NCI-H345 treated with DMSO at 0.1 percent for 48 hours (cell line): ENCODE results near the gene DNAJC17.

ENCODE experiments used
- DNase-seq: peaks from one replicate; lab custom pipeline; 2025; ENCODE audit not compliant: unreplicated experiment; lab: John Stamatoyannopoulos, UW

Gene DNAJC17

GRCh38 chr15:40768521-40769273, 38.6 kb downstream of the DNAJC17 start:
- no peak for DNase-seq

- no peak for DNase-seq
Measured at GRCh38 chr15:40767838-40768500, 39.3 kb downstream of the DNAJC17 start.

GRCh38 chr15:40766906-40767837, 40.1 kb downstream of the DNAJC17 start:
- DNase-seq = no peak

- DNase-seq = no peak
Measured at GRCh38 chr15:40766194-40766815, 41.0 kb downstream of the DNAJC17 start.

GRCh38 chr15:40764629-40765103, 42.6 kb downstream of the DNAJC17 start:
- no peak for DNase-seq

- no peak for DNase-seq
Measured at GRCh38 chr15:40763801-40764628, 43.3 kb downstream of the DNAJC17 start, which contains the start of gene GCHFR. Gene GCHFR (plus strand): TSS chr15:40764068. CDS start chr15:40764181, 113 bp downstream.

GRCh38 chr15:40762919-40763800, 44.1 kb downstream of the DNAJC17 start:
- peak; percentile 27 for DNase-seq

- no peak for DNase-seq
Measured at GRCh38 chr15:40759961-40760360, 47.3 kb downstream of the DNAJC17 start.

- DNase-seq = peak; percentile 12
Measured at GRCh38 chr15:40756938-40757337, 50.3 kb downstream of the DNAJC17 start.

GRCh38 chr15:40755812-40756208, 51.5 kb downstream of the DNAJC17 start:
- DNase-seq = peak; percentile 15

GRCh38 chr15:40754883-40755811, 52.1 kb downstream of the DNAJC17 start, which contains the start of gene RMDN3:
Gene RMDN3 (minus strand): TSS chr15:40755254. CDS start chr15:40754783, 471 bp downstream.
- peak; percentile 80 for DNase-seq

GRCh38 chr15:40754574-40754882, 52.7 kb downstream of the DNAJC17 start:
- no peak for DNase-seq

GRCh38 chr15:40751745-40752144, 55.5 kb downstream of the DNAJC17 start:
- no peak for DNase-seq

GRCh38 chr15:40750885-40751284, 56.4 kb downstream of the DNAJC17 start:
- no peak for DNase-seq

GRCh38 chr15:40749151-40749630, 58.1 kb downstream of the DNAJC17 start:
- no peak for DNase-seq

GRCh38 chr15:40747685-40748631, 59.3 kb downstream of the DNAJC17 start:
- no peak for DNase-seq
